IMR-90 (cell line): ENCODE results near the gene KAT7. TPM values are rescaled to one million over a fixed set of nuclear protein-coding genes. Genes with fewer than 3 reads are reported as not detected.

ENCODE experiments used
- ATAC-seq: fragments of 200-7000 bp; cut with Tn5 transposase; 2 replicates; pipeline ENCODE4 v1.9.1; 2020; ENCODE audit warnings: low read depth, mild to moderate bottlenecking, moderate library complexity
- BruUV-seq: library from RNA; stranded (reverse); fragments of 400-500 nt; replicated peaks from 2 replicates; lab custom pipeline; 2021; lab: Mats Ljungman, UMichigan
- CTCF ChIA-PET: fragments of 300-600 bp; formaldehyde crosslinking; extraction: SDS; loops from one replicate; lab custom pipeline; 2021; ENCODE audit warnings: antibody characterized with exemption; lab: Yijun Ruan, JAX
- POLR2A ChIA-PET: fragments of 300-600 bp; sonication (Branson Sonifier 250); formaldehyde crosslinking; loops from one replicate; lab custom pipeline; 2022; ENCODE audit warnings: antibody characterized with exemption; ENCODE audit not compliant: unreplicated experiment; lab: Charles Lee
- DNase-seq: peaks from one replicate; pipeline ENCODE4 v3.0.0; 2013
- H2AFZ ChIP-seq: replicated peaks from 2 replicates; pipeline ENCODE3; 2013; ENCODE audit warnings: low read length, mild to moderate bottlenecking; ENCODE audit not compliant: poor library complexity
- H2AK5ac ChIP-seq: 2 replicates; pipeline ENCODE4 v1.6.1; 2013; ENCODE audit warnings: low read depth, low read length, inconsistent platforms
- H2AK9ac ChIP-seq: replicated peaks from 2 replicates; pipeline ENCODE3; 2013; ENCODE audit warnings: mild to moderate bottlenecking, low read depth, low read length, moderate library complexity; ENCODE audit not compliant: poor library complexity
- H2BK120ac ChIP-seq: 2 replicates; pipeline ENCODE4 v1.6.1; 2013; ENCODE audit warnings: low read depth, low read length, inconsistent platforms
- H2BK15ac ChIP-seq: 3 replicates; pipeline ENCODE4 v1.6.1; 2013; ENCODE audit warnings: low read depth, low read length, inconsistent platforms
- H2BK20ac ChIP-seq: 2 replicates; pipeline ENCODE4 v1.6.1; 2013; ENCODE audit warnings: low read depth, mild to moderate bottlenecking, inconsistent platforms, low read length, moderate library complexity
- H2BK5ac ChIP-seq: 2 replicates; pipeline ENCODE4 v1.6.1; 2013; ENCODE audit warnings: mild to moderate bottlenecking, low read depth, low read length, inconsistent platforms; ENCODE audit not compliant: poor library complexity, severe bottlenecking
- H3K14ac ChIP-seq: replicated peaks from 2 replicates; pipeline ENCODE4 v1.6.1; 2013; ENCODE audit warnings: low read depth, low read length, inconsistent platforms
- H3K18ac ChIP-seq: 2 replicates; pipeline ENCODE4 v1.6.1; 2013; ENCODE audit warnings: low read depth, low read length, control low read depth
- H3K23ac ChIP-seq: 2 replicates; pipeline ENCODE4 v1.6.1; 2013; ENCODE audit warnings: low read depth, low read length, inconsistent platforms
- H3K27ac ChIP-seq: 2 replicates; pipeline ENCODE4 v1.5.1; 2013; ENCODE audit warnings: mild to moderate bottlenecking, control low read depth, low read length; ENCODE audit not compliant: insufficient read depth
- H3K27me3 ChIP-seq: 2 replicates; pipeline ENCODE4 v1.6.1; 2013; ENCODE audit warnings: low read length; ENCODE audit not compliant: control insufficient read depth, insufficient read depth
- H3K36me3 ChIP-seq: 2 replicates; pipeline ENCODE4 v1.6.1; 2013; ENCODE audit warnings: low read length, mixed read lengths; ENCODE audit not compliant: control insufficient read depth, insufficient read depth
- H3K4ac ChIP-seq: 2 replicates; pipeline ENCODE4 v1.6.1; 2013; ENCODE audit warnings: low read depth, low read length, inconsistent platforms
- H3K4me1 ChIP-seq: 2 replicates; pipeline ENCODE4 v1.6.1; 2013; ENCODE audit warnings: low read length, mixed read lengths; ENCODE audit not compliant: control insufficient read depth, insufficient read depth
- H3K4me2 ChIP-seq: 2 replicates; pipeline ENCODE4 v1.6.1; 2013; ENCODE audit warnings: low read depth, mild to moderate bottlenecking, control low read depth, low read length, moderate library complexity
- H3K4me3 ChIP-seq: 2 replicates; pipeline ENCODE4 v1.5.1; 2013; ENCODE audit warnings: low read depth, mild to moderate bottlenecking, control low read depth, low read length, moderate library complexity; ENCODE audit not compliant: insufficient read depth
- H3K56ac ChIP-seq: 2 replicates; pipeline ENCODE4 v1.6.1; 2013; ENCODE audit warnings: low read length, inconsistent platforms; ENCODE audit not compliant: insufficient read depth; ENCODE audit errors: extremely low read depth
- H3K79me1 ChIP-seq, 2 experiments: 2 replicates each; pipeline ENCODE4 v1.6.1; 2013; ENCODE audit warnings: low read length in 2 of 2, inconsistent platforms in 1 of 2, low read depth in 1 of 2
- H3K9ac ChIP-seq: 2 replicates; pipeline ENCODE4 v1.6.1; 2013; ENCODE audit warnings: low read depth, low read length, control low read depth
- H3K9me1 ChIP-seq: 2 replicates; pipeline ENCODE4 v1.6.1; 2013; ENCODE audit warnings: low read length, inconsistent platforms; ENCODE audit not compliant: insufficient read depth
- H3K9me3 ChIP-seq: 2 replicates; pipeline ENCODE4 v1.6.1; 2013; ENCODE audit warnings: low read length; ENCODE audit not compliant: control insufficient read depth, insufficient read depth
- H4K20me1 ChIP-seq: 2 replicates; pipeline ENCODE4 v1.6.1; 2013; ENCODE audit warnings: low read length, inconsistent platforms; ENCODE audit not compliant: insufficient read depth
- H4K5ac ChIP-seq: 2 replicates; pipeline ENCODE4 v1.6.1; 2013; ENCODE audit warnings: mild to moderate bottlenecking, low read depth, low read length, control low read depth
- H4K8ac ChIP-seq, 2 experiments: 2 replicates each; pipeline ENCODE4 v1.6.1; 2013; ENCODE audit warnings: low read depth in 2 of 2, low read length in 2 of 2, control low read depth in 1 of 2, inconsistent platforms in 1 of 2
- H4K91ac ChIP-seq: 2 replicates; pipeline ENCODE4 v1.6.1; 2013; ENCODE audit warnings: low read depth, low read length, inconsistent platforms; ENCODE audit not compliant: insufficient read depth
- BHLHE40 ChIP-seq: fragments of 150-350 bp; IDR thresholded peaks from 2 replicates; pipeline ENCODE4 v1.6.1; 2016; ENCODE audit warnings: mild to moderate bottlenecking, low read depth, low read length
- CEBPB ChIP-seq: IDR thresholded peaks from 2 replicates; pipeline ENCODE4 v1.6.1; 2012; ENCODE audit warnings: low read depth, low read length, improper control_type of control experiment
- CHD1 ChIP-seq: IDR thresholded peaks from 2 replicates; pipeline ENCODE4 v1.6.1; 2012; ENCODE audit warnings: low read depth, low read length, improper control_type of control experiment
- CTCF ChIP-seq: conservative IDR thresholded peaks from 2 replicates; pipeline ENCODE4 v1.5.1; 2012; ENCODE audit warnings: mild to moderate bottlenecking, low read depth, low read length, improper control_type of control experiment
- FOS ChIP-seq: fragments of 150-350 bp; IDR thresholded peaks from 2 replicates; pipeline ENCODE4 v1.6.1; 2016; ENCODE audit warnings: low read depth, low read length
- MAFK ChIP-seq: IDR thresholded peaks from 2 replicates; pipeline ENCODE4 v1.6.1; 2012; ENCODE audit warnings: low read depth, low read length, improper control_type of control experiment
- MAZ ChIP-seq: IDR thresholded peaks from 2 replicates; pipeline ENCODE4 v1.6.1; 2012; ENCODE audit warnings: low read depth, mild to moderate bottlenecking, low read length, improper control_type of control experiment, moderate library complexity, borderline replicate concordance
- MXI1 ChIP-seq: IDR thresholded peaks from 2 replicates; pipeline ENCODE4 v1.6.1; 2012; ENCODE audit warnings: low read depth, mild to moderate bottlenecking, low read length, moderate library complexity, borderline replicate concordance
- NFE2L2 ChIP-seq: fragments of 150-350 bp; IDR thresholded peaks from 2 replicates; pipeline ENCODE4 v1.6.1; 2016; ENCODE audit warnings: low read depth, mild to moderate bottlenecking, low read length
- POLR2A ChIP-seq: IDR thresholded peaks from 2 replicates; pipeline ENCODE4 v1.6.1; 2012; ENCODE audit warnings: mild to moderate bottlenecking, low read depth, low read length
- SMC3 ChIP-seq: fragments of 150-350 bp; IDR thresholded peaks from 2 replicates; pipeline ENCODE4 v1.6.1; 2016; ENCODE audit warnings: low read depth, mild to moderate bottlenecking, antibody characterized with exemption, low read length, moderate library complexity
- USF2 ChIP-seq: fragments of 150-350 bp; IDR thresholded peaks from 2 replicates; pipeline ENCODE4 v1.6.1; 2017; ENCODE audit warnings: mild to moderate bottlenecking, antibody characterized with exemption, low read length, low read depth
- WGBS, 2 experiments: methylation state at CpG; one replicate each; pipeline versions ENCODE4 v1.1.5 to v1.1.7; 2013; ENCODE audit warnings: missing lambda C conversion rate in 2 of 2; ENCODE audit not compliant: insufficient read length in 1 of 2; ENCODE audit errors: extremely low coverage in 2 of 2; 5-methylcytosine and 5-hydroxymethylcytosine counted together
- dilution Hi-C: fragments of 300-500 bp; cut with HindIII; formaldehyde crosslinking; loops from one replicate; pipeline ENCODE4 v1.14.3; 2018; ENCODE audit warnings: low sequenced_read_pairs; ENCODE audit not compliant: unreplicated experiment
- in situ Hi-C: fragments of 300-500 bp; cut with MboI; formaldehyde crosslinking; loops from 3 replicates; pipeline ENCODE4 v1.14.3; 2019; ENCODE audit warnings: low sequenced_read_pairs, inconsistent platforms, mixed read lengths
- intact Hi-C: fragments of 100-400 bp; cut with micrococcal nuclease; formaldehyde crosslinking; loops from 2 replicates; pipeline ENCODE4 v1.10.0; 2022
- polyA plus RNA-seq, 3 experiments: library from polyadenylated mRNA; depleted of rRNA; stranded (reverse); fragments of >200 nt; gene quantifications; 2 replicates each; pipeline ENCODE4 v1.2.3, GENCODE V29; 2012; ENCODE audit warnings: low replicate concordance in 1 of 3
- total RNA-seq: library from RNA; depleted of rRNA; stranded (reverse); fragments of >200 nt; gene quantifications from 2 replicates; pipeline ENCODE4 v1.2.3, GENCODE V29; 2012
- TF ChIP-seq, protein P1 (sequence below): fragments of 150-350 bp; IDR thresholded peaks from 2 replicates; pipeline ENCODE4 v1.6.1; 2016; ENCODE audit warnings: low read depth, mild to moderate bottlenecking, low read length, moderate library complexity, borderline replicate concordance

KAT7 gene
- total and polyA plus RNA-seq, 2 of the 4 experiments (the other 2 are of a cell fraction), result 16.9 to 21.9 TPM

DNA sequence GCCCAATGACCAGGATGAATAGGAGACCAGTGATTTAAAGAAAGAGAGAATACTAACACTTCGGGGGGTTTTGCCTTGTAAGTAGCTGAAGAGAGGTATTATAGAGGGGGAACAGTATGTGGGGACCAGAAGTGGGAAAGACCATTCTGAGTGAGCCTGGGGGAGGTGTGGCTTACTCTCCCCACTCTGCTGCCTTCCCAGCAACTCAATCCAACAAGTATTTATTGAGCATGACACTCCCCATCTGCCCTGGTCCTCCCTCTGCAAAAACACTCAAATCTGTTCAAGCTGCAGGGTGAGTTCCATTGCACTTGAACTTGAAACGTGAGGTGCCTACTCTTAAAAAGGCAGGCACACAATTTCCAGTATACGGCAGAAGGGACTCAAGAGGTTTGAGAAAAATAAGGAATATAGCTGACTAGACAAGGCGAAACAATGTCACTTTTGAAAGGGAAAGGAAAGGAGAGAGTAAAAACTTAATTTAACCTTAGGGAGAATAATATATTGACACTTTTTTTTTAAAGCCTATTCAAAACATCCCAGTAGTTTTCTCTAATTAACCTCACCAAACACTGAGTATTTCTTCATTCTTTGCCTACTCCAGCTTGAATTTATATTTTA, 32.7 kb upstream of the KAT7 start:
- POLR2A ChIA-PET, result no interaction called here
- intact Hi-C loops, result no loop called here
- no peak for ATAC-seq

More for the DNA sequence above, 32.7 kb upstream of the KAT7 start:
- Histone ChIP-seq H3K23ac (no peak overlapping the region), H3K4me3 (no peak overlapping the region), H4K8ac (no peak overlapping the region), H2AK5ac (no peak overlapping the region), H3K4ac (no peak overlapping the region), H4K91ac (no peak overlapping the region), H4K20me1 (no peaks in the 10 kb centered on the region), H3K36me3 (no peaks in the 10 kb centered on the region), H2AFZ (no peak overlapping the region), H2BK5ac (no peak overlapping the region), H2BK20ac (no peak overlapping the region), H2BK120ac (no peak overlapping the region), H3K4me1 (no peaks in the 10 kb centered on the region), H3K27me3 (peaks cover 1% of the 10 kb centered on the region), H2AK9ac (no peak overlapping the region), H3K27ac (no peak overlapping the region), H3K79me1 (no peaks in the 10 kb centered on the region), H3K18ac (no peak overlapping the region), H2BK15ac (no peak overlapping the region), H3K4me2 (no peak overlapping the region), H4K5ac (no peak overlapping the region), H3K9me3 (no peaks in the 10 kb centered on the region), H3K14ac (no peak overlapping the region), H3K9ac (no peak overlapping the region), H3K56ac (no peak overlapping the region), H3K9me1 (no peaks in the 10 kb centered on the region)
- CTCF ChIA-PET, result no interaction called here
- TF ChIP-seq MAFK (no peak), POLR2A (no peak), SMC3 (no peak), BHLHE40 (no peak), CTCF (no peak), MAZ (no peak), CHD1 (no peak), FOS (no peak), USF2 (no peak), CEBPB (no peak), MXI1 (no peak), NFE2L2 (no peak)
- TF ChIP-seq, protein P1, sequence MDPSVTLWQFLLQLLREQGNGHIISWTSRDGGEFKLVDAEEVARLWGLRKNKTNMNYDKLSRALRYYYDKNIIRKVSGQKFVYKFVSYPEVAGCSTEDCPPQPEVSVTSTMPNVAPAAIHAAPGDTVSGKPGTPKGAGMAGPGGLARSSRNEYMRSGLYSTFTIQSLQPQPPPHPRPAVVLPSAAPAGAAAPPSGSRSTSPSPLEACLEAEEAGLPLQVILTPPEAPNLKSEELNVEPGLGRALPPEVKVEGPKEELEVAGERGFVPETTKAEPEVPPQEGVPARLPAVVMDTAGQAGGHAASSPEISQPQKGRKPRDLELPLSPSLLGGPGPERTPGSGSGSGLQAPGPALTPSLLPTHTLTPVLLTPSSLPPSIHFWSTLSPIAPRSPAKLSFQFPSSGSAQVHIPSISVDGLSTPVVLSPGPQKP, result no peak
- no TSS peak for BruUV-seq
- dilution Hi-C loops, result no loop called here
- no peak for DNase-seq
- WGBS, 2 experiments, result no CpG with 5 or more reads among the region's 4 CpGs
- in situ Hi-C loops, result no loop called here
